GM18858 (cell line): ENCODE measurements around the gene TSC22D1.

ENCODE experiments used
- ATAC-seq: cut with Tn5 transposase; IDR thresholded peaks from one replicate; pipeline ENCODE4 v1.9.1; 2021; ENCODE audit not compliant: unreplicated experiment

Gene TSC22D1

DNA sequence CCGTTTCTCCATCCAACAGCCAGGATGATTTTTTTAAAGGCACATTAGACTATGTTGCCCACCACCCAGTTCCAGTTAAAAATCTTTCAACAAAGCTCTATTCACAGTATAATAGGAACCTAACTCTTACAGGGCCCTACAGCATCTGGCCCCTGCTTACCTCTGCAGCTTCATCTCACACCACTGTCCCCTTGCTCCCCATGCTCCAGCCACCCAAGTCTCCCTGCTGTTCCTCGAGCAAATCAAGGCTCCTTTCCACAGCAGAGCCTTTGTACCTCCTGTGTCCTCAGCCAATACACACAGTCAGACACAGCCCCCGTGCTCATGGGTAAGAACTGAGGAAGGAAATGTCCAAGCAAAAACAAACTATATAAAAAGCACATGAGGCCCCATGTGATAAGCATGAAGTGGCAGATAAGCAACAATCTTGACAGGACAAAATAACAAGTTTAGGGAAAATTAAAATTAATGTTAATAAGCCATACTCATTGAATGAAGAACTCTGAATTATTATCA is 67.5 kb downstream of the TSC22D1 start:
- ATAC-seq: no peak

DNA sequence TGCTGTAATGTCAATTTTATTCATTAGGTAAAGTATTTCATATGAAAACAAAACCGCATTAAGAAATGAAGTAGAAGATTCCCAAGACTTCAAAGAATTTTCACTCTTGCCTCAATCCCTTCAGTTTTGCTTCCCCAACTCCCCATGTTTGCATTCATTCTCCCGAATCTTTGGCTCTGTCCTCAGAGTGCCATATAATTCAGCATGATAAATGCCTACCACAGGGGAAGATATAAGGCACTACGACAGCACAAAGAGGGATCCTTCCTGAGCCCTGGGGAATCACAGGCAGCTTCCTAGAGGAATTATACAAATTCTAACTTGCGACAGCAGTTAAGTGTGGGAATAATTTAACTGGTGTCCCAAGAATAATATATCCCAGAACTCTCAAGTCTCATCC is 68.5 kb downstream of the TSC22D1 start:
- ATAC-seq: no peak

DNA sequence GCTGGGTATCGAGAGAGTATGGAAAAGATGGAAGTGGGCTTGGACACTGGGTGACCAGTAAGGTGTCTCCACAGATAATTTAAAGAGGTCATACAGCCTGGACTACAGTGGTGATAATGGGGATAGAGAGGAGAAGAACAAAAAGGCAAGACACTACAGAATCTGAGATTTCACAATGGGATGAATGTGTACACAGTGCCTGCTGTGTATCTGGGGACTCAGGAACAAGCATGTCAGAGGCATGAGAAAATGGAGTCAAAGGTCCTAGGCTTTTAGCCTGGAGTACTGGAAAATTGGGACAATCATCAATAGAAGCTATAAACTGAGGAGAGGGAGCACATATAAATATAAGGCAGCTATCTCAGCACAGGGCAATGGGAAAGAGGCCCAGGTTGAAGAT is 69.4 kb downstream of the TSC22D1 start:
- ATAC-seq: no peak

DNA sequence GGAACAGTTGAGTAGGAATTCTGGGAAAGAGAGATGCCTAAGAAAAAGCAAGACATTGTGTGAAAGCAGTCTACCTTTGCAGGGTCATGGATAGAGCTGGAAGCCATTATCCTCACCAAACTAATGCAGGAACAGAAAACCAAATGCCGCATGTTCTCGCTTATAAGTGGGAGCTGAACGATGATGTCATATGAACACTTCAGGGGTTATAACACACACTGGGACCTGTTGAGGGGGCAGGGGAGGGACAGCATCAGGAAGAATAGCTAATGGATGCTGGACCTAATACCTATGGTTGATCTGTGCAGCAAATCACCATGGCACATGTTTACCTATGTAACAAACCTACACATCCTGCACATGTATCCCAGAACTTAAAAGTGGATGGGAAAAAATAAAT is 69.9 kb downstream of the TSC22D1 start:
- no peak for ATAC-seq

DNA sequence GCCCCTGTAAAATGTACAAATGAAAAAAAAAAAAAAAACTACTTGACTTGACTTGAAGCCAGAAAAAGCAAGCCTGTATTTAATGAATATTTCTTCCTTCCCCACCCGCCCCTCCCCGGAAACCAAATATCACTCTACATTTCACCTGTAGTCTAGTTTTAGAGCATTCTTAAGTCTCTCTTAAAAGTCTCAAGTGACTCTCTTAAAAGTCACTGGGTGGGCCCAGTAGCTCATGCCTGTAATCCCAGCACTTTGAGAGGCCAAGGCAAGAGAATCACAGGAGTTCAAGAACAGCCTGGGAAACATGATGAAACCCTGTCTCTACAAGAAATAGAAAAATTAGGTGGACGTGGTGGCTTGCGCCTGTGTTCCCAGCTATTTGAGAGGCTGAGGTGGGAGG is 72.0 kb downstream of the TSC22D1 start:
- ATAC-seq: no peak

DNA sequence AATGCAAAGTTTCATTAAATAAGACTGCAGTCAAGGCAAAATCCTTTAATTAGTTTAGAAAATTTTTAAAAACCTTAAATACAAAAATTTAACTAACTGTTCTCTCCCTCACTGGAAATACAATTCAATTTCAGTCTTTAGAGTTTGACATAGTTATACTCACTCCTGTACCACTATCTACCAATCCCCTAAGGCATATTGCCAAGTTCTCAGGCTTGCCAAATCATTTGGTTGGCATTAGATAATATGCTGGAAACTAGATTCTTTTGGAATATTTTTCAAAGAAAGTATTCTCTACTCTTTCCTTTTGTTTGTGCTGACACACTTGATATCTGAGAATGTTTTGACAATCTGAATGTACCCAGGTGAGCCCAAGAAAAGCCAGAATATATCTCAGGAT is 77.2 kb downstream of the TSC22D1 start:
- no peak for ATAC-seq

DNA sequence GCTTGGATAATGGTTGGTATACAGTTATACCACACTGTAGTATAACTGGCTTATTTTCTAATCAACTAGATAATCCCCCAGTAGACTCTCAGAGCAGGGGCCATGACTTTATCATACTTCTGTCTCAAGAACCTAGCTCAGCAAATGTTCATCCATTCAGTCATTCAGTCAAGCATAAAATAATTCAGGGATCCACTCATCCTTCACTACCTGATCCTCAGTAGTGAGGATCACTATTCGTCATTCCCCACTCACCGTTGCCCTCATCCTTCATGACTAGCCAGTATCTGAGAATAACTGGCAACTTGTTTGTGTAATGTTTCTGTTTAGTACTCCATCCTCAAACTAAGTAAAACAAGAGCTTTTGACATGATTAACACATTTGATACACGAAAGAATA is 77.6 kb downstream of the TSC22D1 start:
- no peak for ATAC-seq

DNA sequence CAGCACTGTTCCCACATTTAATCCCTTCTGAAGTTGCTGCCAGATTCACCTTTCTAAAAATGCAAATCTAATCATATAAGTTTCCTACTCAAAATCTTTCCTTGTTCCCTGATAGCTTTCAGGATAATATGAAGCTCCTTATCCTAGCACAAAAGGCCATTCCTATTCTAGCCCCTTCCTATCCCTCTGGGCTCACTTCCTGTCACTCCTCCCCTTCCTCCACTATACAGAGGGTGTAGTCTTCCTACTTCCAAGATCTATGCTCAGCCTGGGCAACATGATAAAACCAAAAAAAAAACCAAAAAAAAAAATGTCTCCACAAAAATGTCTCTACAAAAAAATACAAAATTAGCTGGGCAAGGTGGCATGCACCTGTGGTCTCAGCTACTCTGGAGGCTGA is 78.3 kb downstream of the TSC22D1 start:
- ATAC-seq: no peak

DNA sequence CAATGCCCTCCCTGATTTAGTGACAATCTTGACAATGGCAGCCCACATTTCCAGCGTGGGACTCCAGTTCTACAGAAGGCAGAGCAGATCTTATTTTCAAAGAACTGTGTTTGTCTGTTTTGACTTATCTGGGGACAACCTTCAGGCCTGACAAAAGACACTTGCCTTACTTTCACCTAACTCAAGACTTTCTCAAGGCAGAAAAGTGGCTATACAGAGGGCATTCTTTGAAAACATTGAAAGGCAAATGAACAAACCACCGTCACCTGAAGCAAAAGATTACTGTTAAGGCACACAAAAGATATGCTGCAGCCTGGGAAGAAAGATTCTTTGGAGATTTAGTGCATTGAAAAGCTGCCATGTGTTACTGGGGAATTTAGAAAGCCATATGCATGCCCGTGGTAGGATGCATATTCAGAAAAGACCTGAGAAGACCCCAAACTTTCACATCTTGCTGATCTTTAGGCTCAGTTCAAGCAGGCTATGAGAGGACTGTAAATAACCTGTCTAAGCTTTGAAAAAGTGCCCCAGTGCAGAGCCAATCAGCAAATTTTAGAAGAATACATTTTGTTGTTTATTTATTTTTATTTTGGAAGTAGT is 82.8 kb downstream of the TSC22D1 start:
- ATAC-seq: no peak

DNA sequence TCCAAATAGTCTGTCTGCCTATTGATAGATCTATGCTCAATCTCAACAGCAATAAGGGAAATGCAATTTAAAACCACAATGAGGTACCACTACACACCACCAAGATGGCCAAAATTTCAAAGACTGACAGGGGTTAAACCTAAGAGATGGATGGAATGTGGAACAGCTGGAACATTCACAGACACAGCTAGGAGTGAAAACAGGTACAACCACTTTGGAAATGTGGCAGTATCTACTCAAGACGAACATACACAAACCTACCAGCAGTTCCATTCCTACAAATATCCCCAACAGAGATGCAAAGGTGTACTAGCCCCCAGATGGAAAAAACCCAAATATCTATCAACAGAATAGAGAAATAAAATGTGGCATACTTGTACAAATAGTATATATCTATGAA is 86.4 kb downstream of the TSC22D1 start:
- no peak for ATAC-seq

DNA sequence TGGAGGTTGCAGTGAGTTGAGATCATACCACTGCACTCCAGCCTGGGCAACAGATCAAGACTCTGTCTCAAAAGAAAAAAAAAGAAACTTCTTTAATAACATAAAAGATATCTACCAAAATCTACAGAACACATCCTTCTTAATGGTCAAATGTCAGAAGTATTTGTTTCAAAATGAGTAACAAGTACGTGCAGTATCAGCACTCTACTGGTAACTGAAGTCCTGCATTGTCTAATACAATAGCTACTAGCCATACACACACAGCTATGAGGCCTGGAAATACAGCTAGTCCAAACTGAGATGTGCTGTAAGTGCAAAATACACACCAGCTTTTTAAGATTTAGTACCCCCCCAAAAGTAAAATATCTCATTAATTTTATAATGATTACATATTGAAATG is 88.1 kb downstream of the TSC22D1 start:
- no peak for ATAC-seq

DNA sequence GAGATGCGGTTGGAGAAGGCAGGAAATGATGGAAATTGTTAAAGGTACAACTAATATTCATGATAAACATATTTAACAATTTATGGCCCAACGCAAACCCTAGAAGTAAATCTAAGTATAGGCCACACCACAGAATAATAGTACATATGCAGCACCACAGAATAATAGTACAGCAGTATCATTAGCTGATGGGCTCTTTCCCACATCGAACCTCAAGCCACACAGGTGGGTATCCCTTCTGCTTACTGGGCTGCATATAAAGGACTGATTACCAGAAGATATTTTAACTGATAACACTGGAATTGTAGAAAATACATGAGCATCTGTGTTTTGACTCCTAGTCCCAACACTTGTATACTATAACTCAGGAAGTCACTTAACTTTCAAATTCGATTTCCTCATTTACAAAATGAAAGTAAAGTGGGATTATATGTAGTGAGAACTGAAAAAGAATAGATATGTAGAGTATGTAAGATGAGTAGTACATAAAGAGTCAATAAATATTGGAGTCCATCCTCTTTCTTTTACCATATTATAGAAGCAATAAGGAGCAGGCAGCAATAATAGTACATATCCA is 91.5 kb downstream of the TSC22D1 start:
- no peak for ATAC-seq

DNA sequence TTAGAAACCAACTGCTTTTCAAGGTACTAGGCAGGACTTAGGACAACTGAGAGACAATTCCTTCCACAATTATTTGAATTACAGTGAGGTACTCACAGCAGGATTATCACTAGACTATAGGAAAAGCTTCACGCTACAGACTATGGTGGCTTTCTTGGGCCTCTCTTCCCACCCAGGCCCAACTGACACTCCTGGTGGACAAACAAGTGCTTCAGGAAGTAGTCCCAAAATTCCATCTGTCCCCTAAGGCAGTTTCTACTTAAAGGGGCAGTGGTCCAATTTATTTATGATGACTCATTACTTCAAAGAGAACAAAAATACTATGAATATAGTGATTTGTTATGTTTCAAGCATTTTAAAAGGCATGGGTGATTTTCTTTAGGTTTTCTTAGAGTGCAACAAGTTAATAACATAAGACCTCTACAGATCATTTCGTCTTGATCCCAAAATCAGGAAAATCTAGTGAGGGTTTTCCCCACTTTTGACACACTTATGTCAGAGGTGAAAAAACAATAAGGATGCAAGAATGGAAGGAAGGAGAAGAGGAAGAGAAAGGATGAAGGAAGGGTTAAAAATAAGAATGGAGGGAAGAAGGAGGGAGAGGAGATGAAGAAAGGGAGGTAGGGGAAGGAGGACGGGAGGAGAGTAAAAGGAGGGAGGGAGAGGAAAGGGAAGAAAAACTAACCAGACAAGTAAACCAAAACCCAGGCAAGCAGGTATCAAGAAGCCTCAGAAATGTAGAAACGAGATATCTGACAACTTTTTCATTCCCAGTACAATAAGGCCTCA is 101.8 kb downstream of the TSC22D1 start:
- ATAC-seq: no peak

DNA sequence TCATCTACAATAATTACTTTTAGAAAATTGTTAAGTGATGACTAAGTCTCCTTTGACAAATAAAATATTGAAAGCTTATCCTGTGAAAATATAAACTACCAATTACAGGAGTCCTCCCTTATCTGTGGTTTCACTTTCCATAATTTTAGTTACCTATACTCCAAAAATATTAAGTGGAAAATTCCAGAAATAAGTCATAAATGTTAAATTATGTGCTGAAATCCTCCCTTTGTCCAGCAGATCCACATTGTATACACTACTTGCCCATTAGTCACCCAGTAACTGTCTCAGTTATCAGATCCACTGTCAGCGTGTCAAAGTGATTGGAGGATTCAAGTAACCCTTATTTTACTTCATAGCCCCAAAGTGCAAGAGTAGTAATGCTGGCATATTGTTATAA is 104.4 kb downstream of the TSC22D1 start:
- no peak for ATAC-seq

DNA sequence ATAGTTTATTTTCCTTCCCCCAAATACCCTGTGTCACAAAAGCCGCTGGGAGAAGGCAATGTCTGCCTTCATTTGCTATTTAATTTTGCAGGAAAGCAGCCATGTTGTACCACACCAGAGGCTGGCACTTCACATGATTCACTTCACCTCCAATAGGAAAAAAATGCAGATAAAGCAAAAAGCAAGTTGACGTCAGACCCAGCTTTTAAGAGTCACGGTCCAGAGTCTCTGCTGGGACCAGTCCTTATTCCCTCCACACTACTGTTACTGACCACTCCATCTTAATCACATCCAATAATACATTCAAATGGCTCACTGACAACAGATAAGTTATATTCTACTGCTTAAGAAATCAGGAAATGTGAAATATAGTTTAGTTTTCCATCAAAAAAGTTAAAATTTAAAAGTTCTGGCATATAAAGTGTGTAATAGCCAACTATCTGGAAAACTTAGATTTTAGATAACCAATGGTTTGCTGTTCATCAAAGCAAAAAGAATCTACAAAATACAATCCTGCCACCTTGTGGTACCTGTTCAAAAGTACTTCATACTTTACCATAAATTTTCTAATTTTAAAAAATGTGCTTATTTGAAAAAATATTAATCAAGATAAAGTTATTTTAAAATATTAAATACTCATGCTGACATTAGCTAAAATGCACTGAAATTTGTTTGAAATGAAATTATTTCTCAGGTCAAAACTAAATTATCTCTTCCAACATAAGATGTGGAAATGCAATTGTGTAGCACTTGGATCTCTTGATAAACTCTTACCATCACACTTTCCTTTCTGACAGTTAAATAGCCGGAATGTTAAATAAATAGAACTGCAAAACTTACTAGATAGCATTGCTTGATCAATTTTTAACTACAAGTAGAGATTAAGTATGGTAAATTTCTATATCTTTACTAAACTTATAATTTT is 105.2 kb downstream of the TSC22D1 start:
- ATAC-seq: no peak

DNA sequence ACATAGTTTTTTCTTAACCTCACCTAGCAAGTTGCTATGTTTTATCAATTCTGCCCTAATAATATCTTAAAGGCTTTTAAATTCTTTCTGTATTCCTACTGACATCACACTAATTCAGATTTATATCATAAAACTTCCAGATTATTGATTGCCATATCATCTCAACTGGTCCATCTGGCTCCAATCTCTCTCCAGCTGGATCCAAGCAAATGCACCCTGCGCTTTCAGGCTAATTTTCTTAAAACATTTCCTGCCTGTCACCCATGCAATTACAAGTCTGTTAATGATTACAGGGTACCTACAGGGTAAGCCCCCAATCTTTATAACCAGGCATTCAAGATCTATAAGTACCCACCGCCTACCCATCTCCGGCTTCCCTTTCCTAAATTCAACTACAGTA is 107.3 kb downstream of the TSC22D1 start:
- no peak for ATAC-seq

DNA sequence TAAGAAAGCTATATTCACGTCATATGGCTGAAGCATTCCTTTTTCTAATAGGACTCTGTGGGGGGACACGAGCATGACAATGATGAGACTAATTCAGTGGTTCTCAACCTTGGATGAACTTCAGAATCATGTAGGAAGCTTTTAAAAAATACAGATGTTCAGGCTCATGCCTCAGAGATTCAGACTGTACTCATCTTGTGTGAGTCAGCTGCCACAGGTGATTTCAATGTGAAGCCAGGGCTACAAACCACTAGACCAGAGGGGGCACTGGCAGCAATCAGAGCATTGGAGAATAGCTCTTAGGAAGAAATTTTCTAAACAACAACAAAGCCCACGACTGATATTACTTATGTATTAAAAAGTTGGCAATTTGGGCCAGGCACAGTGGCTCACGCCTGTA is 110.8 kb downstream of the TSC22D1 start:
- ATAC-seq: no peak

DNA sequence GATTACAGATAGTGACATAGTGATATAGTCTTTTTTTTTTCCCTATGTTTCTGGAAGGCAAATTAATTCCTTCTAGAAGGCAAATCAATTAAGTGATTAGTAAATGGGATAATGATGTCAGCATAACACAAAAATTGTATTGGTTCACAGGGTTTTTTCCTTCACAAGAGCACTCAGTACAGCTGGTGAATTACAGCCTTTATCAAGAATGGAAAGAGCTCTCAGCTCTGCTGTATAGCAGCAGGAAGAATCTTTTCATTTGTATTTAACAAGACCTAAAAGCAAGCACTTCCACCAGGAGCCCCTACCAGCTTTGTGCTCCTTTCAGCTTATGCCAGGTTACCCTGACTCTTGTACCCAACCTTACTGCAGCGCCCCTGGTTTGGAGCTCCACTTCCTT is 111.7 kb downstream of the TSC22D1 start:
- ATAC-seq: no peak

DNA sequence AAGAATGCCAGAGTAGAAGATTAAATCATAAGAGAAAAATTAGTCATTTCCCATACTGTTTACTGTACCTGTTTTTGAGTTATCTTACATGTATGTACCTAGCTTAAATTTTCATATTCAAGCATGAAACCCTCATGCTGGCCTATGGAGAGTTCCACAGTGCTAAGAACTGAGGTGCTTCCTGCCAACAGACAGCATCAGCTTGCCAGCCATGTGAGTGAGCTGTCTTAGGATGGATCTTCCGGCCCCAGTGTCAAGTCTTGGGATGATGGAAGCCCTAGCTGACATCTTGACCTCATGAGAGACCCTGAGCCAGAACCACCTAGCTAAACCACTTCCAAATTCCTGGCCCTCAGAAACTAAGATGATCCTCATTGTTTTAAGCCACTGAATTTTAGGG is 112.4 kb downstream of the TSC22D1 start:
- no peak for ATAC-seq

DNA sequence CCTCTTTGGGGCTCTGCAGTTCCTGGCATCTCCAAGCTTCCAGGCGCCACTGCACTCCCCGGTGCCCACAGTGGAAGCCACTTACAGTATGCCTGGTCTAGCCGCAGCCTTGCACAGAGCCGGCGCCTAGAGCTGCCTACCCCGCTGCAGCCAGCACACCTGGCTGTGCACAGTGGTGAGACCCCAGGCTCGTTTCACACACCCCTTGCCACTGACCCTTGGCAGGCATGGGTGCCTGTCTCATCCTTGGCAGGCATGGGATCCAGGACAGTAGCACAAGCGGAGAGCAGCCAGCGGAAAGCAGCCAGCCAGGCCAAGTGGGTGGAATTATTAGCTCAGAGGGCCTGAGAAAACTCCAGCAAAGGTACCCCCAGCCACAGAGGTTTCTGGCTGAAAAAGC is 116.5 kb downstream of the TSC22D1 start:
- no peak for ATAC-seq

DNA sequence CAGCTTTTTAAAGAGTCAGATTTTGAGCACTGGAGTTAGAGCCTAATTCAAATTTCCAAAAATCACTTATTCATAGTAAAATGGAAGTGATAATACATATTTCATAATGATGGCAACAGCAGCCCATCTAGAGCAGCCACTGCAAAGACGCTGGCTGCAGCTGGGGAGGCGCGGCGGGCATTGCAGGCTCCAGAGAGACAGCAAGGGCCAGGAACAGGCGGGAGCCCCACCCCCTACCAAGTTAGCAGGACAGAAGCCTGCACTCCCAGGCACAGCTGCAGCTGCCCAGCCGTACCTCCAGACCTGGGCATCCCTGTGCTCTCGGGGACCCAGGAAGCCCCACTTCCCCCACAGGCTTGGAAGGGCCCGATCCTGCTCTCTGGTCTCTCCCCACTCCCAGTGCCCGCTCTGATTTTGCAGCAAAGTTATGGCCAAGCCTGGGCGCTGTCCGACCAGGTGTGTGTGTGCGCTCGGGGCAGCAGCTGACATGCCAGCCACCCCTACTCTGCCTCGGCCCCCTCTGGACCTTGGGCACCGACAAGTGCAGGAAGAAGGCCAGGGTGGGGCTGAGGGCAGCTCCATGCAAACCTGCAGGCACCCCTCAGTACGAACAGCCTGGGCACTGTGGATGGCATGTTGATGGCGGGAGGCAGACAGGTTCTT is 117.7 kb downstream of the TSC22D1 start:
- ATAC-seq: no peak
